ENCODE measurements around the gene SAMD10. TPM values are rescaled to one million over a fixed set of nuclear protein-coding genes. Genes with fewer than 3 reads are reported as not detected.

Gene SAMD10
- total and polyA plus RNA-seq, 12 donors, result 1.1 to 8.8 (median 4.4) TPM

GRCh38 chr20:63947638-63948456 is 31.6 kb downstream of the SAMD10 start:
- intact Hi-C loops (cut with DNase I), result no loop called here
- Histone ChIP-seq H3K27me3 (no peaks in the 10 kb centered on the region), H3K4me1 (replicated peaks in 1 of 2) (peaks cover 50 to 56% of the 10 kb centered on the region in 2 donors), H3K4me3 (peak overlapping the region in 1 of 4 donors; percentile 14), H3K27ac (peak overlapping the region; percentile 32 to 98 (median 89)), H3K9me3 (replicated peaks in 1 of 3) (no peaks in the 10 kb centered on the region), H3K36me3 (replicated peaks in 1 of 2) (peaks cover 0 to 35% of the 10 kb centered on the region in 2 donors)
- DNase-seq, result peak in 3 of 7 donors; percentile 48 to 83 (median 72)
- WGBS, 4 donors, result 16 to 27% (median 25%) methylated on average over 20 to 27 of the region's 27 CpGs
- TF ChIP-seq, protein P1, sequence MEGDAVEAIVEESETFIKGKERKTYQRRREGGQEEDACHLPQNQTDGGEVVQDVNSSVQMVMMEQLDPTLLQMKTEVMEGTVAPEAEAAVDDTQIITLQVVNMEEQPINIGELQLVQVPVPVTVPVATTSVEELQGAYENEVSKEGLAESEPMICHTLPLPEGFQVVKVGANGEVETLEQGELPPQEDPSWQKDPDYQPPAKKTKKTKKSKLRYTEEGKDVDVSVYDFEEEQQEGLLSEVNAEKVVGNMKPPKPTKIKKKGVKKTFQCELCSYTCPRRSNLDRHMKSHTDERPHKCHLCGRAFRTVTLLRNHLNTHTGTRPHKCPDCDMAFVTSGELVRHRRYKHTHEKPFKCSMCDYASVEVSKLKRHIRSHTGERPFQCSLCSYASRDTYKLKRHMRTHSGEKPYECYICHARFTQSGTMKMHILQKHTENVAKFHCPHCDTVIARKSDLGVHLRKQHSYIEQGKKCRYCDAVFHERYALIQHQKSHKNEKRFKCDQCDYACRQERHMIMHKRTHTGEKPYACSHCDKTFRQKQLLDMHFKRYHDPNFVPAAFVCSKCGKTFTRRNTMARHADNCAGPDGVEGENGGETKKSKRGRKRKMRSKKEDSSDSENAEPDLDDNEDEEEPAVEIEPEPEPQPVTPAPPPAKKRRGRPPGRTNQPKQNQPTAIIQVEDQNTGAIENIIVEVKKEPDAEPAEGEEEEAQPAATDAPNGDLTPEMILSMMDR (IDR thresholded peaks at IDR 0.05), result peak in 1 of 6 experiments; percentile 5
- TF ChIP-seq POLR2A (IDR thresholded peaks at IDR 0.05), result peak in 1 of 2 donors; percentile 5

DNA sequence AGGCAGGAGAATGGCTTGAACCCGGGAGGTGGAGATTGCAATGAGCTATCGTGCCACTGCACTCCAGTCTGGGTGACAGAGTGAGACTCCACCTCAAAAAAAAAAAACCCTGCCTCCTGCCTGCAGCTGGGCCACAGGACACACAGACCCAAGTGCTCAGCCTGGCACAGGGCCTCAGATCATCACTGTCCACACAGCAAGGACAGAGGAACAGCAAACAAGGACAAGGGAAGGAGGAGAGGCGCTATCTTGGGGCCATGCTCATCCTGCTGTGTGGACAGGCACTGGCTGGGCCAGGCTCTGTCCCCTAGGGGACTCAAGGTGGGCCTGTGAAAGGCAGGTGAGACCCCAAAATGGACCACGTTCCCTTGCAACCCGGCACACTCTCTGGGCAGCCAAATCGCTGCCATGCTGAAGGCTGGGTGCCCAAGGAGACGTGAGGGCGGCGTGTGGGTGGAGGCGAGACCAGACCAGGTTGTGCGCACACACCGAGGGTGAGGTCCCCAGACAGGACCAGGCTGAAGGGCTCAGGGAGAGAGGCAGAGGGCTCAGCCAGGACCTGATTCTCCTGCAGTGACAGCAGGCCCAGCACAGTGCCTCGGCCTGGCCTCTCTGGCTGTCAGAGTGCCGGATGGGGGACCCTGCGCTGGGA is 32.3 kb downstream of the SAMD10 start:
- intact Hi-C loops (cut with DNase I), result no loop called here
- DNase-seq, result peak; percentile 69 to 91 (median 85)
- WGBS, 4 donors, result 48 to 76% (median 52%) methylated on average over 12 to 15 of the region's 15 CpGs
- H3K4me3 ChIP-seq, result no peak overlapping the region
- peak overlapping the region in 4 of 5 donors; percentile 32 to 98 (median 93) for H3K27ac ChIP-seq
- no peaks in the 10 kb centered on the region for H3K27me3 ChIP-seq
- peaks cover 48 to 52% of the 10 kb centered on the region in 2 donors for H3K4me1 ChIP-seq (replicated peaks in 1 of 2)
- H3K9me3 ChIP-seq (replicated peaks in 1 of 3), result no peaks in the 10 kb centered on the region
- TF ChIP-seq, protein P1 (IDR thresholded peaks at IDR 0.05), result peak in 5 of 6 experiments; percentile 15 to 47 (median 24)
- peak in 1 of 2 donors; percentile 42 for TF ChIP-seq POLR2A (IDR thresholded peaks at IDR 0.05)
- peaks cover 0 to 38% of the 10 kb centered on the region in 2 donors for H3K36me3 ChIP-seq (replicated peaks in 1 of 2)

DNA sequence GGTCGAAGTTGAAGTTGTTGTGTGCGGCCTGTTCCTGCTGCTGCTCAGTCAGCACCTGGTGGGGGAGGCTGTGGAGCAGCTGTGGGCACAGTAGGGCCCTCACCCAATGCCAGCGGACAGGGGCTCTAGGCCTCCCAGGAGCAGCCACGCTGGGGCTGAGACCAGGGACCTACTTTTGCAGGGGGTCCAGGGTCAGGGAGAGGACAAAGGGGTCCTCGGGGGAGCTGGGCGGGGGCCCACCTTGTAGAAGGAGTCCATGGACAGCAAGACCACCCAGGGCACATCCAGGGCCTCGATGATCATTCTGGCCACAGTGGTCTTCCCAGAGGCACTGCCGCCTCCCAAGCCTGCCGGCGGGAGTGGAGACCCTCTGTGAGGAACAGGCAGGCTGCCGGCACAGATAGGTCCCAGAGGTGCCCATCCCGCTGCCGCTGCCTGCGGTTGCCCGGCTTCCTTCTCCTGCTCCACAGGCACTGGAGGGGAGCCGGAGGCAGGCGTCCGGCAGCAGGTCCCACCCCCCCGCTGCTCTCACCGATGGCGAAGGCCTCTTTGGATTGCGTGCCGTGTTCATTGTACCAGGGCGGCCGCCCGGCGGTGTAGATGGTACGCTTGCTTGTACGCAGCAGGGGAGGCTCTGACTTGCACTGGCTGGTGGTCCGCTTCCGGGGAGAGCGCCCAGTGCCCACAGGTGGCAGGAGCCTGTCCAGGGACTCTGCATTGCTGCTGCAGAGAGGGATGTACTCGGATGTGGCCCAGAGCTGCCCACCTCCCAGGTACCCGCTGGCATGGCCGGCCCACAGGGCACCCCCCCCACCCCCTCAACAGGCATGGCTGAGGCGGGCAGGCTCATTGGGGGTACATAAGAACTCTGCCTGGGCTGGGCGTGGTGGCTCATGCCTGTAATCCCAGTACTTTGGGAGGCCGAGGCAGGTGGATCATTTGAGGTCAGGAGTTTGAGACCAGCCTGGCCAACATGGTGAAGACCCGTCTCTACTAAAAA is 33.2 kb downstream of the SAMD10 start:
- Histone ChIP-seq H3K36me3 (replicated peaks in 1 of 2) (peaks cover 0 to 38% of the 10 kb centered on the region in 2 donors), H3K9me3 (replicated peaks in 1 of 3) (no peaks in the 10 kb centered on the region), H3K4me1 (replicated peaks in 1 of 2) (peaks cover 39 to 43% of the 10 kb centered on the region in 2 donors), H3K27ac (peak overlapping the region in 3 of 5 donors; percentile 37 to 97 (median 54)), H3K4me3 (no peak overlapping the region), H3K27me3 (no peaks in the 10 kb centered on the region)
- DNase-seq, result peak in 2 of 7 donors; percentile 22 to 30
- 88 to 92% (median 89%) methylated on average over 11 to 39 of the region's 39 CpGs for WGBS, 4 donors
- TF ChIP-seq POLR2A (IDR thresholded peaks at IDR 0.05), result no peak
- TF ChIP-seq, protein P1 (IDR thresholded peaks at IDR 0.05), result no peak
- intact Hi-C loops (cut with DNase I), result no loop called here

Data from adrenal gland (tissue), 12 donors.